Gastrocnemius medialis (tissue), 4 donors: Measurements from ENCODE around the gene CHN2.

Experiments
- POLR2A ChIP-seq, 2 donors: fragments of 450-650 bp; IDR thresholded peaks; one replicate each; pipeline ENCODE4 v1.6.1; 2017; ENCODE audit warnings: antibody characterized with exemption in 2 of 2, mild to moderate bottlenecking in 2 of 2, moderate library complexity in 2 of 2
- TF ChIP-seq, protein P1 (sequence below), 5 experiments: fragments of 450-650 bp in 3 of 5; fragments of 200-600 bp in 2 of 5; sonication (generic) in 2 of 5; IDR thresholded peaks in 4 of 5; conservative IDR thresholded peaks in 1 of 5; 1 replicate in 4 of 5; 2 replicates in 1 of 5; pipeline ENCODE4 v1.5.1; 2016 to 2019; ENCODE audit warnings: antibody characterized with exemption in 5 of 5, mild to moderate bottlenecking in 3 of 5, moderate library complexity in 3 of 5

DNA sequence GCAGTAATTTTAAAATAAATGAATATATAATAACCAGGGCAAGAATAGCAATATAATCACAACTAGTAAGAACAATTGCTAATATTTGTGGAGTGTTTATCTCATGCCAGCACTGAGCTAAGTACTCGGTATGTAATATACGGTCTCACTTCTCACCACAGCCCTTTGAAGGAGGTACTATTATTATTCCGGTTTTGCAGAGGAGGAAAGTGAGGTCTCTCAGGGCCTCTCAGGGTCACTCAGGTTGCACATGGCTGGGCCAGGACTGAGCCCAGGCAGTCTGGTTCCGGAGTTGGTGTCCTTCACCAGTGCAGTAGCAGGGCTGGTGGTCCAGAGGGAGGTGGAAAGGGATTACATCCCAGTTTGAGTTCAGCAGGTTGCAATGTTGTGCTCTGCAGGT, 80.9 kb downstream of the CHN2 start:
- TF ChIP-seq, protein P1, sequence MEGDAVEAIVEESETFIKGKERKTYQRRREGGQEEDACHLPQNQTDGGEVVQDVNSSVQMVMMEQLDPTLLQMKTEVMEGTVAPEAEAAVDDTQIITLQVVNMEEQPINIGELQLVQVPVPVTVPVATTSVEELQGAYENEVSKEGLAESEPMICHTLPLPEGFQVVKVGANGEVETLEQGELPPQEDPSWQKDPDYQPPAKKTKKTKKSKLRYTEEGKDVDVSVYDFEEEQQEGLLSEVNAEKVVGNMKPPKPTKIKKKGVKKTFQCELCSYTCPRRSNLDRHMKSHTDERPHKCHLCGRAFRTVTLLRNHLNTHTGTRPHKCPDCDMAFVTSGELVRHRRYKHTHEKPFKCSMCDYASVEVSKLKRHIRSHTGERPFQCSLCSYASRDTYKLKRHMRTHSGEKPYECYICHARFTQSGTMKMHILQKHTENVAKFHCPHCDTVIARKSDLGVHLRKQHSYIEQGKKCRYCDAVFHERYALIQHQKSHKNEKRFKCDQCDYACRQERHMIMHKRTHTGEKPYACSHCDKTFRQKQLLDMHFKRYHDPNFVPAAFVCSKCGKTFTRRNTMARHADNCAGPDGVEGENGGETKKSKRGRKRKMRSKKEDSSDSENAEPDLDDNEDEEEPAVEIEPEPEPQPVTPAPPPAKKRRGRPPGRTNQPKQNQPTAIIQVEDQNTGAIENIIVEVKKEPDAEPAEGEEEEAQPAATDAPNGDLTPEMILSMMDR (IDR thresholded peaks at IDR 0.05 in 4 of 5, conservative IDR thresholded peaks at IDR 0.05 in 1 of 5) = no peak
- TF ChIP-seq POLR2A (IDR thresholded peaks at IDR 0.05) = no peak
